HepG2 (cell line): Measurements from ENCODE around the gene NDUFA8. TPM values are rescaled to one million over a fixed set of nuclear protein-coding genes. Genes with fewer than 3 reads are reported as not detected.

Experiments
- ATAC-seq: fragments of 200-7000 bp; cut with Tn5 transposase; 3 replicates; pipeline ENCODE4 v1.9.1; 2020; ENCODE audit warnings: mild to moderate bottlenecking, moderate library complexity
- BruUV-seq: library from RNA; stranded (reverse); fragments of 400-500 nt; replicated peaks from 2 replicates; lab custom pipeline; 2021; lab: Mats Ljungman, UMichigan
- CTCF ChIA-PET: fragments of 300-600 bp; formaldehyde crosslinking; extraction: SDS; loops from one replicate; lab custom pipeline; 2021; ENCODE audit warnings: low total read pairs, inconsistent platforms, low intra/inter-chr PET ratio; lab: Yijun Ruan, JAX
- POLR2A ChIA-PET: fragments of 350-600 bp; sonication (Branson Sonifier 250); formaldehyde crosslinking; loops from one replicate; lab custom pipeline; 2020; ENCODE audit warnings: antibody characterized with exemption, inconsistent platforms; lab: Yijun Ruan, JAX
- DNase-seq: peaks from one replicate; pipeline ENCODE4 v3.0.0-alpha.2; 2015; ENCODE audit warnings: low spot score
- FAIRE-seq: peaks from 3 replicates; lab custom pipeline; 2011; peaks lifted over from hg19 to GRCh38; lab: Jason Lieb, UNC
- H2AFZ ChIP-seq: one replicate; pipeline ENCODE4 v1.6.1; 2011; ENCODE audit warnings: low read length, inconsistent platforms
- H3K27ac ChIP-seq: fragments of 300-600 bp; 3 replicates; pipeline ENCODE4 v1.8.0; 2011; ENCODE audit warnings: mixed run types, mild to moderate bottlenecking, mixed read lengths, low read length, inconsistent platforms; ENCODE audit not compliant: insufficient read depth; ENCODE audit errors: extremely low read length
- H3K27me3 ChIP-seq, 2 experiments: fragments of 200-600 bp in 1 of 2; 2 replicates in 1 of 2; 3 replicates in 1 of 2; pipeline versions ENCODE4 v1.6.0 to v1.8.0; 2011; ENCODE audit warnings: low read length in 2 of 2, mild to moderate bottlenecking in 2 of 2, moderate library complexity in 2 of 2, inconsistent platforms in 1 of 2; ENCODE audit not compliant: insufficient read depth in 2 of 2, control insufficient read depth in 1 of 2
- H3K36me3 ChIP-seq, 2 experiments: fragments of 200-600 bp in 1 of 2; replicated peaks in 1 of 2; 2 replicates in 1 of 2; 3 replicates in 1 of 2; pipeline versions ENCODE4 v1.5.1 to v1.8.0; 2011; ENCODE audit warnings: low read length in 2 of 2, inconsistent platforms in 1 of 2; ENCODE audit not compliant: insufficient read depth in 2 of 2, control insufficient read depth in 1 of 2
- H3K4me1 ChIP-seq: 2 replicates; pipeline ENCODE4 v1.5.1; 2012; ENCODE audit warnings: low read length, inconsistent platforms; ENCODE audit not compliant: insufficient read depth
- H3K4me2 ChIP-seq: 2 replicates; pipeline ENCODE4 v1.6.0; 2011; ENCODE audit warnings: low read depth, low read length, inconsistent platforms
- H3K4me3 ChIP-seq, 3 experiments: fragments of 200-600 bp in 1 of 3; sonication (generic), shearing (Covaris generic) in 1 of 3; replicated peaks in 1 of 3; 2 replicates each; pipeline ENCODE4 v1.5.1; 2011 to 2016; ENCODE audit warnings: low read length in 3 of 3, inconsistent platforms in 2 of 3, low read depth in 2 of 3, mild to moderate bottlenecking in 2 of 3, control low read depth in 1 of 3, mixed read lengths in 1 of 3; ENCODE audit not compliant: insufficient read depth in 1 of 3
- H3K79me2 ChIP-seq: one replicate; pipeline ENCODE4 v1.6.1; 2011; ENCODE audit warnings: low read length, inconsistent platforms; ENCODE audit not compliant: insufficient read depth
- H3K9ac ChIP-seq: 2 replicates; pipeline ENCODE4 v1.6.0; 2011; ENCODE audit warnings: mild to moderate bottlenecking, low read depth, low read length, inconsistent platforms; ENCODE audit not compliant: insufficient read depth
- H3K9me3 ChIP-seq: 2 replicates; pipeline ENCODE4 v1.5.1; 2012; ENCODE audit warnings: mild to moderate bottlenecking, low read length
- H4K20me1 ChIP-seq: 2 replicates; pipeline ENCODE4 v1.6.0; 2011; ENCODE audit warnings: inconsistent platforms, mild to moderate bottlenecking, low read length, moderate library complexity; ENCODE audit not compliant: insufficient read depth
- CREB1 ChIP-seq, 2 experiments: fragments of 450-650 bp in 1 of 2; IDR thresholded peaks; 2 replicates each; pipeline ENCODE4 v1.6.1; 2016 to 2017; ENCODE audit warnings: control low read depth in 1 of 2, mild to moderate bottlenecking in 1 of 2, missing compliant biosample characterization in 1 of 2, missing genetic modification characterization in 1 of 2
- EZH2 ChIP-seq: conservative IDR thresholded peaks from 2 replicates; pipeline ENCODE4 v1.6.1; 2012; ENCODE audit warnings: mild to moderate bottlenecking, low read depth, low read length, moderate library complexity
- HDAC6 ChIP-seq: fragments of 200-600 bp; sonication (generic); IDR thresholded peaks from 2 replicates; pipeline ENCODE4 v1.7.0; 2017; ENCODE audit warnings: mild to moderate bottlenecking, antibody characterized with exemption, low read length, low read depth
- HNRNPK ChIP-seq: fragments of 200-400 bp; formaldehyde crosslinking; IDR thresholded peaks from 2 replicates; pipeline ENCODE4 v1.6.1; 2018; ENCODE audit warnings: low read length, low read depth, moderate library complexity, mild to moderate bottlenecking; ENCODE audit not compliant: poor library complexity, severe bottlenecking
- HNRNPLL ChIP-seq: fragments of 200-400 bp; formaldehyde crosslinking; IDR thresholded peaks from 2 replicates; pipeline ENCODE4 v1.6.1; 2017; ENCODE audit warnings: mild to moderate bottlenecking, low read depth, low read length; ENCODE audit not compliant: poor library complexity, severe bottlenecking
- REL ChIP-seq: sonication (generic); formaldehyde crosslinking; conservative IDR thresholded peaks from 2 replicates; pipeline ENCODE4 v1.8.0; 2022; ENCODE audit warnings: mild to moderate bottlenecking, missing genetic modification reagents, moderate library complexity
- ZKSCAN8 ChIP-seq: IDR thresholded peaks from 2 replicates; pipeline ENCODE4 v1.6.1; 2016; ENCODE audit warnings: borderline replicate concordance, missing genetic modification reagents, missing compliant biosample characterization
- ZNF674 ChIP-seq: sonication (generic); formaldehyde crosslinking; IDR thresholded peaks from 2 replicates; pipeline ENCODE4 v1.5.0; 2020; ENCODE audit warnings: low read depth, mild to moderate bottlenecking, missing genetic modification reagents
- ZNF878 ChIP-seq: sonication (generic); formaldehyde crosslinking; IDR thresholded peaks from 2 replicates; pipeline ENCODE4 v1.8.1; 2023; ENCODE audit warnings: mild to moderate bottlenecking, missing genetic modification reagents, moderate library complexity
- WGBS: methylation state at CpG from one replicate; pipeline ENCODE4 v1.1.6; 2017; ENCODE audit warnings: low lambda C conversion rate; 5-methylcytosine and 5-hydroxymethylcytosine counted together
- in situ Hi-C: cut with HindIII; loops from 2 replicates; pipeline ENCODE4 v1.10.0; 2017; ENCODE audit warnings: low pct_unique_long_range_greater_than_20kb; ENCODE audit not compliant: extremely low pct_ligation_motif_present
- intact Hi-C: fragments of 100-400 bp; cut with micrococcal nuclease; formaldehyde crosslinking; loops from one replicate; pipeline ENCODE4 v1.10.0; 2022; ENCODE audit not compliant: unreplicated experiment
- polyA plus RNA-seq, 8 experiments: library from polyadenylated mRNA; depleted of rRNA in 3 of 8; stranded (reverse) in 7 of 8; unstranded in 1 of 8; fragments of >200 nt; fragmentation: Illumina TruSeq in 4 of 8; extraction: Trizol in 4 of 8; gene quantifications; 2 replicates each; pipeline versions ENCODE4 v1.2.1 to v1.2.3, GENCODE V29; 2011 to 2016; ENCODE audit warnings: low read depth in 4 of 8, missing spikeins in 1 of 8, mixed read lengths in 1 of 8; ENCODE audit not compliant: insufficient read depth in 1 of 8
- total RNA-seq, 5 experiments: library from RNA; depleted of rRNA; stranded (reverse); fragments of >200 nt; fragmentation: Illumina TruSeq; extraction: Trizol; gene quantifications; 2 replicates each; pipeline ENCODE4 v1.2.3, GENCODE V29; 2016; ENCODE audit warnings: low read depth in 1 of 5
- TF ChIP-seq, protein P1 (sequence below): sonication (generic); formaldehyde crosslinking; IDR thresholded peaks from 2 replicates; pipeline ENCODE4 v1.5.0; 2020; ENCODE audit warnings: mild to moderate bottlenecking, missing genetic modification reagents
- TF ChIP-seq, protein P2 (sequence below): IDR thresholded peaks from 2 replicates; pipeline ENCODE4 v1.6.1; 2016; ENCODE audit warnings: missing compliant biosample characterization, missing genetic modification reagents, borderline replicate concordance
- TF ChIP-seq, protein P3 (sequence below): fragments of 450-650 bp; IDR thresholded peaks from 2 replicates; pipeline ENCODE4 v1.6.1; 2017
- TF ChIP-seq, protein P4 (sequence below): IDR thresholded peaks from 2 replicates; pipeline ENCODE4 v1.6.1; 2016; ENCODE audit warnings: missing compliant biosample characterization, missing genetic modification reagents, borderline replicate concordance
- TF ChIP-seq, protein P5 (sequence below): sonication (generic); formaldehyde crosslinking; IDR thresholded peaks from 2 replicates; pipeline ENCODE4 v1.4.0; 2020; ENCODE audit warnings: missing genetic modification reagents

Gene NDUFA8
- total and polyA plus RNA-seq, 2 of the 13 experiments (the other 11 are each of a cell fraction or from before 2014, with no cell fraction given) = 68.6 to 71.7 TPM

DNA sequence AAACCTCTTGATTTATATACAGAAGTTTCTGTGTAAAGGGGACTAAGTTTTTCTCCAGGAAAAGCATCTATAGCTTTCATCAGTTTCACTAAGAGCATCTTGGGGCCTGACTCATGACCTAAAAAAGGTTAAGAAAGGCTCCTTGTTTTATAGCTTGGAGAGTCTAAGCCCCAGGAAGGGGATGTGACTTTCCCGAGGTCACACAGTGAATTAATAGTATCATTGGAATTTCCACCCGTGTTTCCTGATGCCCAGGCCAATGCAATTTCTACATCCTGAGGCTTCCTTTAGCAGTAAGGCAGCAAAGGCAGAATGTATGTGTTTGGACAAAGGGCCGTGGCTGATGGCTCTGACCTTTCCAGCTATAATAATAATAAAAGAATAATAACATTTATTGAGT, 8.8 kb upstream of the NDUFA8 start (continued):
- TF ChIP-seq, protein P1, sequence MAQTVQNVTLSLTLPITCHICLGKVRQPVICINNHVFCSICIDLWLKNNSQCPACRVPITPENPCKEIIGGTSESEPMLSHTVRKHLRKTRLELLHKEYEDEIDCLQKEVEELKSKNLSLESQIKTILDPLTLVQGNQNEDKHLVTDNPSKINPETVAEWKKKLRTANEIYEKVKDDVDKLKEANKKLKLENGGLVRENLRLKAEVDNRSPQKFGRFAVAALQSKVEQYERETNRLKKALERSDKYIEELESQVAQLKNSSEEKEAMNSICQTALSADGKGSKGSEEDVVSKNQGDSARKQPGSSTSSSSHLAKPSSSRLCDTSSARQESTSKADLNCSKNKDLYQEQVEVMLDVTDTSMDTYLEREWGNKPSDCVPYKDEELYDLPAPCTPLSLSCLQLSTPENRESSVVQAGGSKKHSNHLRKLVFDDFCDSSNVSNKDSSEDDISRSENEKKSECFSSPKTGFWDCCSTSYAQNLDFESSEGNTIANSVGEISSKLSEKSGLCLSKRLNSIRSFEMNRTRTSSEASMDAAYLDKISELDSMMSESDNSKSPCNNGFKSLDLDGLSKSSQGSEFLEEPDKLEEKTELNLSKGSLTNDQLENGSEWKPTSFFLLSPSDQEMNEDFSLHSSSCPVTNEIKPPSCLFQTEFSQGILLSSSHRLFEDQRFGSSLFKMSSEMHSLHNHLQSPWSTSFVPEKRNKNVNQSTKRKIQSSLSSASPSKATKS (CRISPR knock-in tag) = no peak
- TF ChIP-seq, protein P2, sequence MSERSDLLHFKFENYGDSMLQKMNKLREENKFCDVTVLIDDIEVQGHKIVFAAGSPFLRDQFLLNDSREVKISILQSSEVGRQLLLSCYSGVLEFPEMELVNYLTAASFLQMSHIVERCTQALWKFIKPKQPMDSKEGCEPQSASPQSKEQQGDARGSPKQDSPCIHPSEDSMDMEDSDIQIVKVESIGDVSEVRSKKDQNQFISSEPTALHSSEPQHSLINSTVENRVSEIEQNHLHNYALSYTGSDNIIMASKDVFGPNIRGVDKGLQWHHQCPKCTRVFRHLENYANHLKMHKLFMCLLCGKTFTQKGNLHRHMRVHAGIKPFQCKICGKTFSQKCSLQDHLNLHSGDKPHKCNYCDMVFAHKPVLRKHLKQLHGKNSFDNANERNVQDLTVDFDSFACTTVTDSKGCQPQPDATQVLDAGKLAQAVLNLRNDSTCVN (CRISPR knock-in tag) = no peak

DNA sequence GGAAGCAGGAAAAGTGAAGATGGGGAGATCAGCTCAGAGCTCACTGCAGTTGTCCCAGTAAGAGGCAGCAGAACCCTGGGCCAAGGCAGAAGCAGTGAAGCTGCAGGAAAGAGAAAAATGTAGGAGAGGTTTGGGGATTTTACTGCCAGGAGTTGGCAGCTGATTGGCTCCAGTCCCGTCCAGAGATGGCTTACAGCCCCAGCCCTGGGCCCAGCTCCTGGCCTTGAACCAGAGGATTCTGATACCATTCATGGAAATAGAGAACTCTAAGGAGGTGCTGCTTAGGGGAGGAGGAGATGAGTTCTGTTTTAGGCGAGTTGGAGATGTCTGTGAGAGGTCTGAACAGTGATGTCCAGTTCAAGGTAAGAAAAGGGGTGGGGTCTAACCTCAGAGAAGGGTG, 4.7 kb upstream of the NDUFA8 start:
- Histone ChIP-seq H3K79me2 (peaks cover 3% of the 10 kb centered on the region), H3K4me2 (no peak overlapping the region), H3K9me3 (no peaks in the 10 kb centered on the region), H3K4me1 (0 out of 2 replicates have a peak, but pooled peaks cover 5% of the 10 kb centered on the region), H3K9ac (no peak overlapping the region), H3K36me3 (no peaks in the 10 kb centered on the region), H3K4me3 (no peak overlapping the region), H3K27ac (no peak overlapping the region), H3K27me3 (peaks cover 1 to 9% of the 10 kb centered on the region in 2 experiments; a peak in 1 of 5 replicates), H2AFZ (no peak overlapping the region), H4K20me1 (no peaks in the 10 kb centered on the region)
- intact Hi-C loops (no loop called here), in situ Hi-C loops (no loop called here)
- CTCF ChIA-PET = no interaction called here
- no peak for FAIRE-seq
- no peak for ATAC-seq
- WGBS = 4% methylated on average over 2 of the region's 2 CpGs
- no peak for DNase-seq
- no TSS peak for BruUV-seq
- POLR2A ChIA-PET = interaction anchor here (1.2 kb wide), 1 partner anchor 101 kb away, joined by 3 read pairs; the partner anchor contains the start of genes MRRF and RBM18
- TF ChIP-seq, protein P3, sequence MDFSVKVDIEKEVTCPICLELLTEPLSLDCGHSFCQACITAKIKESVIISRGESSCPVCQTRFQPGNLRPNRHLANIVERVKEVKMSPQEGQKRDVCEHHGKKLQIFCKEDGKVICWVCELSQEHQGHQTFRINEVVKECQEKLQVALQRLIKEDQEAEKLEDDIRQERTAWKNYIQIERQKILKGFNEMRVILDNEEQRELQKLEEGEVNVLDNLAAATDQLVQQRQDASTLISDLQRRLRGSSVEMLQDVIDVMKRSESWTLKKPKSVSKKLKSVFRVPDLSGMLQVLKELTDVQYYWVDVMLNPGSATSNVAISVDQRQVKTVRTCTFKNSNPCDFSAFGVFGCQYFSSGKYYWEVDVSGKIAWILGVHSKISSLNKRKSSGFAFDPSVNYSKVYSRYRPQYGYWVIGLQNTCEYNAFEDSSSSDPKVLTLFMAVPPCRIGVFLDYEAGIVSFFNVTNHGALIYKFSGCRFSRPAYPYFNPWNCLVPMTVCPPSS = no peak
- no peak for TF ChIP-seq HDAC6
- TF ChIP-seq, protein P4, sequence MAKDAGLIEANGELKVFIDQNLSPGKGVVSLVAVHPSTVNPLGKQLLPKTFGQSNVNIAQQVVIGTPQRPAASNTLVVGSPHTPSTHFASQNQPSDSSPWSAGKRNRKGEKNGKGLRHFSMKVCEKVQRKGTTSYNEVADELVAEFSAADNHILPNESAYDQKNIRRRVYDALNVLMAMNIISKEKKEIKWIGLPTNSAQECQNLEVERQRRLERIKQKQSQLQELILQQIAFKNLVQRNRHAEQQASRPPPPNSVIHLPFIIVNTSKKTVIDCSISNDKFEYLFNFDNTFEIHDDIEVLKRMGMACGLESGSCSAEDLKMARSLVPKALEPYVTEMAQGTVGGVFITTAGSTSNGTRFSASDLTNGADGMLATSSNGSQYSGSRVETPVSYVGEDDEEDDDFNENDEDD (CRISPR knock-in tag) = no peak
- no peak for TF ChIP-seq ZNF674 (CRISPR knock-in tag)
- TF ChIP-seq ZKSCAN8 (CRISPR knock-in tag) = no peak
- TF ChIP-seq CREB1 (IDR thresholded peaks at IDR 0.05) = no peak
- TF ChIP-seq CREB1 (CRISPR knock-in tag; IDR thresholded peaks at IDR 0.05) = no peak
- TF ChIP-seq, protein P5, sequence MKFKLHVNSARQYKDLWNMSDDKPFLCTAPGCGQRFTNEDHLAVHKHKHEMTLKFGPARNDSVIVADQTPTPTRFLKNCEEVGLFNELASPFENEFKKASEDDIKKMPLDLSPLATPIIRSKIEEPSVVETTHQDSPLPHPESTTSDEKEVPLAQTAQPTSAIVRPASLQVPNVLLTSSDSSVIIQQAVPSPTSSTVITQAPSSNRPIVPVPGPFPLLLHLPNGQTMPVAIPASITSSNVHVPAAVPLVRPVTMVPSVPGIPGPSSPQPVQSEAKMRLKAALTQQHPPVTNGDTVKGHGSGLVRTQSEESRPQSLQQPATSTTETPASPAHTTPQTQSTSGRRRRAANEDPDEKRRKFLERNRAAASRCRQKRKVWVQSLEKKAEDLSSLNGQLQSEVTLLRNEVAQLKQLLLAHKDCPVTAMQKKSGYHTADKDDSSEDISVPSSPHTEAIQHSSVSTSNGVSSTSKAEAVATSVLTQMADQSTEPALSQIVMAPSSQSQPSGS (CRISPR knock-in tag) = no peak
- no peak for TF ChIP-seq REL (CRISPR knock-in tag)
- no peak for TF ChIP-seq HNRNPK
- TF ChIP-seq EZH2 = no peak
- TF ChIP-seq ZNF878 = no peak
- TF ChIP-seq HNRNPLL = no peak
